ENCODE data around the gene FRAS1. TPM values are rescaled to one million over a fixed set of nuclear protein-coding genes. Genes with fewer than 3 reads are reported as not detected.

FRAS1 gene
- total and polyA plus RNA-seq, 2 donors (not counting 3 experiments of a cell fraction or from before 2014, with no cell fraction given): 1.4 to 3.6 TPM

GRCh38 chr4:78323439-78323838 is 266.3 kb downstream of the FRAS1 start:
- Histone ChIP-seq H3K36me3 (ENCODE audit: control insufficient read depth in 2 of 2, extremely low read depth in 1 of 2, insufficient read depth in 2 of 2, low read length in 2 of 2) (no peaks in the 10 kb centered on the region), H4K20me1 (replicated peaks; ENCODE audit: control insufficient read depth, extremely low read depth, insufficient read depth, low read length) (no peaks in the 10 kb centered on the region), H3K4me2 (ENCODE audit: insufficient read depth, low read length) (no peak overlapping the region), H3K9ac (replicated peaks; ENCODE audit: extremely low read depth, insufficient read depth, low read length) (no peak overlapping the region), H3K9me1 (replicated peaks; ENCODE audit: control insufficient read depth, extremely low read depth, insufficient read depth, low read length) (no peaks in the 10 kb centered on the region), H3K27ac (ENCODE audit: insufficient read depth, low read depth, low read length) (no peak overlapping the region), H3K9me3 (replicated peaks; ENCODE audit: control insufficient read depth, insufficient read depth, low read length) (no peaks in the 10 kb centered on the region), H2AFZ (ENCODE audit: low read depth, low read length) (no peak overlapping the region), H3K4me1 (ENCODE audit: control insufficient read depth, extremely low read depth, insufficient read depth, low read length) (no peaks in the 10 kb centered on the region), H3K4me3 (replicated peaks in 1 of 3; ENCODE audit: insufficient read depth in 1 of 3, low read depth in 1 of 3, low read length in 3 of 3) (no peak overlapping the region), H3K79me2 (ENCODE audit: control insufficient read depth, insufficient read depth, low read length) (no peaks in the 10 kb centered on the region), H3K27me3 (ENCODE audit: control insufficient read depth in 2 of 2, insufficient read depth in 2 of 2, low read length in 2 of 2) (peaks cover 0 to 2% of the 10 kb centered on the region in 2 experiments)
- ChIA-PET POLR2A (no interaction called here), CTCF (interaction anchor here (1.3 kb wide), 1 partner anchor 36 kb away, joined by 3 read pairs; no protein-coding TSS in a partner anchor)
- FAIRE-seq (no peak), DNase-seq (ENCODE audit: low read depth, low spot score) (no peak)
- intact Hi-C loops (cut with micrococcal nuclease) (no loop called here), dilution Hi-C loops (cut with MboI; ENCODE audit: extremely low pct_ligation_motif_present, low sequenced_read_pairs) (no loop called here)
- BruUV-seq (replicated peaks): no TSS peak
- TF ChIP-seq POLR2AphosphoS5 (IDR thresholded peaks at IDR 0.05; ENCODE audit: insufficient read depth, low read depth, low read length) (no peak), POLR2A (IDR thresholded peaks at IDR 0.05; ENCODE audit: low read depth, low read length) (no peak)

GRCh38 chr4:78324625-78325024 is 267.5 kb downstream of the FRAS1 start:
- no peak overlapping the region for H3K9ac ChIP-seq (replicated peaks; ENCODE audit: extremely low read depth, insufficient read depth, low read length)
- no peak overlapping the region for H3K4me3 ChIP-seq (replicated peaks in 1 of 3; ENCODE audit: insufficient read depth in 1 of 3, low read depth in 1 of 3, low read length in 3 of 3)
- ChIA-PET CTCF (interaction anchor here (0.5 to 0.6 kb wide), 2 partner anchors 9 to 705 kb away, joined by 3 read pairs; no protein-coding TSS in a partner anchor), POLR2A (no interaction called here)
- intact Hi-C loops (cut with micrococcal nuclease): no loop called here
- BruUV-seq (replicated peaks): no TSS peak
- no peak for FAIRE-seq
- H3K27me3 ChIP-seq (ENCODE audit: control insufficient read depth in 2 of 2, insufficient read depth in 2 of 2, low read length in 2 of 2): peaks cover 0 to 2% of the 10 kb centered on the region in 2 experiments
- H3K27ac ChIP-seq (ENCODE audit: insufficient read depth, low read depth, low read length): no peak overlapping the region
- no peaks in the 10 kb centered on the region for H3K9me1 ChIP-seq (replicated peaks; ENCODE audit: control insufficient read depth, extremely low read depth, insufficient read depth, low read length)
- no peak for DNase-seq (ENCODE audit: low read depth, low spot score)
- H4K20me1 ChIP-seq (replicated peaks; ENCODE audit: control insufficient read depth, extremely low read depth, insufficient read depth, low read length): no peaks in the 10 kb centered on the region
- TF ChIP-seq, protein P1, sequence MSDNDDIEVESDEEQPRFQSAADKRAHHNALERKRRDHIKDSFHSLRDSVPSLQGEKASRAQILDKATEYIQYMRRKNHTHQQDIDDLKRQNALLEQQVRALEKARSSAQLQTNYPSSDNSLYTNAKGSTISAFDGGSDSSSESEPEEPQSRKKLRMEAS (IDR thresholded peaks at IDR 0.05; ENCODE audit: insufficient read depth, insufficient read length): no peak
- TF ChIP-seq POLR2AphosphoS5 (IDR thresholded peaks at IDR 0.05; ENCODE audit: insufficient read depth, low read depth, low read length) (no peak), EZH2 (IDR thresholded peaks at IDR 0.05; ENCODE audit: borderline replicate concordance, low read depth, low read length, severe bottlenecking) (no peak), CTCF (IDR thresholded peaks at IDR 0.05; ENCODE audit: extremely low read depth in 1 of 2, insufficient read depth in 1 of 2, low read depth in 1 of 2, low read length in 2 of 2) (no peak)
- no peak overlapping the region for H2AFZ ChIP-seq (ENCODE audit: low read depth, low read length)
- no peaks in the 10 kb centered on the region for H3K79me2 ChIP-seq (ENCODE audit: control insufficient read depth, insufficient read depth, low read length)
- H3K4me1 ChIP-seq (ENCODE audit: control insufficient read depth, extremely low read depth, insufficient read depth, low read length): no peaks in the 10 kb centered on the region
- H3K36me3 ChIP-seq (ENCODE audit: control insufficient read depth in 2 of 2, extremely low read depth in 1 of 2, insufficient read depth in 2 of 2, low read length in 2 of 2): no peaks in the 10 kb centered on the region
- H3K9me3 ChIP-seq (replicated peaks; ENCODE audit: control insufficient read depth, insufficient read depth, low read length): no peaks in the 10 kb centered on the region
- dilution Hi-C loops (cut with MboI; ENCODE audit: extremely low pct_ligation_motif_present, low sequenced_read_pairs): no loop called here
- H3K4me2 ChIP-seq (ENCODE audit: insufficient read depth, low read length): no peak overlapping the region

Measured in endothelial cell of umbilical vein (primary cell).